GM23338 (cell line): Measurements from ENCODE around the gene PSMD11. TPM values are rescaled to one million over a fixed set of nuclear protein-coding genes. Genes with fewer than 3 reads are reported as not detected.

ENCODE experiments used
- ATAC-seq: fragments of 200-7000 bp; cut with Tn5 transposase; 3 replicates; pipeline ENCODE4 v1.9.1; 2020
- DNase-seq: peaks from one replicate; pipeline ENCODE4 v3.0.0-alpha.2; 2015; ENCODE audit warnings: low spot score
- H2AFZ ChIP-seq: fragments of 200-600 bp; sonication (generic); 2 replicates; pipeline ENCODE4 v1.8.0; 2016; ENCODE audit warnings: antibody characterized with exemption, mild to moderate bottlenecking, moderate library complexity
- H3F3A ChIP-seq: fragments of 200-600 bp; sonication (generic); replicated peaks from 2 replicates; pipeline ENCODE4 v1.8.0; 2017; ENCODE audit warnings: antibody characterized with exemption, mixed run types, low read depth
- H3K27ac ChIP-seq: fragments of 200-600 bp; sonication (generic); 2 replicates; pipeline ENCODE4 v1.6.1; 2016; ENCODE audit warnings: low read depth
- H3K27me3 ChIP-seq: fragments of 200-600 bp; sonication (generic); 2 replicates; pipeline ENCODE4 v1.8.0; 2016; ENCODE audit warnings: mild to moderate bottlenecking, mixed run types, moderate library complexity; ENCODE audit not compliant: insufficient read depth
- H3K36me3 ChIP-seq: fragments of 200-600 bp; sonication (generic); 2 replicates; pipeline ENCODE4 v1.8.0; 2016; ENCODE audit warnings: mild to moderate bottlenecking; ENCODE audit not compliant: insufficient read depth
- H3K4me1 ChIP-seq: fragments of 200-600 bp; sonication (generic); 2 replicates; pipeline ENCODE4 v1.8.0; 2016; ENCODE audit warnings: mild to moderate bottlenecking, moderate library complexity; ENCODE audit not compliant: insufficient read depth
- H3K4me2 ChIP-seq: fragments of 200-600 bp; sonication (generic); 2 replicates; pipeline ENCODE4 v1.7.1; 2017; ENCODE audit warnings: mixed run types
- H3K4me3 ChIP-seq: fragments of 200-600 bp; sonication (generic); 2 replicates; pipeline ENCODE4 v1.6.1; 2016; ENCODE audit warnings: mixed run types
- H3K79me2 ChIP-seq: fragments of 200-600 bp; sonication (generic); replicated peaks from 2 replicates; pipeline ENCODE4 v1.8.0; 2017; ENCODE audit warnings: mild to moderate bottlenecking; ENCODE audit not compliant: insufficient read depth
- H3K9me2 ChIP-seq: fragments of 200-600 bp; sonication (generic); 2 replicates; pipeline ENCODE4 v1.8.0; 2017; ENCODE audit not compliant: insufficient read depth
- H4K20me1 ChIP-seq: fragments of 200-600 bp; sonication (generic); replicated peaks from 2 replicates; pipeline ENCODE4 v1.8.0; 2017; ENCODE audit warnings: mild to moderate bottlenecking; ENCODE audit not compliant: insufficient read depth
- H3K27ac Mint-ChIP-seq: 2 replicates; pipeline ENCODE4 v1.8.0; 2020; ENCODE audit warnings: inconsistent platforms, mild to moderate bottlenecking, moderate library complexity, mixed read lengths
- H3K27me3 Mint-ChIP-seq: 3 replicates; pipeline ENCODE4 v1.8.0; 2022; ENCODE audit warnings: low read depth, mild to moderate bottlenecking, moderate library complexity, mixed read lengths, inconsistent platforms; ENCODE audit not compliant: insufficient read depth, poor library complexity
- H3K36me3 Mint-ChIP-seq: 3 replicates; pipeline ENCODE4 v1.8.0; 2021; ENCODE audit warnings: low read depth, mild to moderate bottlenecking, inconsistent platforms, moderate library complexity, mixed read lengths
- H3K4me1 Mint-ChIP-seq: 3 replicates; pipeline ENCODE4 v1.8.0; 2020; ENCODE audit warnings: mild to moderate bottlenecking, inconsistent platforms, mixed read lengths
- H3K4me3 Mint-ChIP-seq: 3 replicates; pipeline ENCODE4 v1.8.0; 2021; ENCODE audit warnings: moderate library complexity, mild to moderate bottlenecking, inconsistent platforms, mixed read lengths
- H3K9me3 Mint-ChIP-seq: 3 replicates; pipeline ENCODE4 v1.8.0; 2020; ENCODE audit warnings: moderate library complexity, mild to moderate bottlenecking, inconsistent platforms, mixed read lengths
- CREB1 ChIP-seq: fragments of 250-450 bp; sonication (Bioruptor Pico); IDR thresholded peaks from 2 replicates; pipeline ENCODE4 v1.5.0; 2020; ENCODE audit warnings: low read depth, mild to moderate bottlenecking, moderate library complexity
- CTCF ChIP-seq, 2 experiments: fragments of 200-600 bp in 1 of 2; sonication (generic) in 1 of 2; conservative IDR thresholded peaks; 2 replicates each; pipeline versions ENCODE4 v1.5.1 to v1.6.1; 2016 to 2017; ENCODE audit warnings: antibody characterized with exemption in 2 of 2, low read depth in 2 of 2, mild to moderate bottlenecking in 2 of 2, moderate library complexity in 1 of 2
- ETS1 ChIP-seq: IDR thresholded peaks from 2 replicates; pipeline ENCODE4 v1.6.1; 2016; ENCODE audit warnings: antibody characterized with exemption
- EZH2 ChIP-seq: fragments of 200-600 bp; sonication (generic); IDR thresholded peaks from one replicate; pipeline ENCODE4 v1.8.0; 2017; ENCODE audit warnings: antibody characterized with exemption, mild to moderate bottlenecking, low read depth; ENCODE audit not compliant: unreplicated experiment
- EZH2phosphoT487 ChIP-seq: fragments of 200-600 bp; sonication (generic); IDR thresholded peaks from one replicate; pipeline ENCODE4 v1.8.1; 2018; ENCODE audit warnings: antibody characterized with exemption; ENCODE audit not compliant: unreplicated experiment
- JUNB ChIP-seq: IDR thresholded peaks from one replicate; pipeline ENCODE4 v1.6.1; 2016; ENCODE audit warnings: antibody characterized with exemption; ENCODE audit not compliant: unreplicated experiment
- NANOG ChIP-seq: IDR thresholded peaks from 2 replicates; pipeline ENCODE4 v1.6.1; 2016; ENCODE audit warnings: antibody characterized with exemption, borderline replicate concordance
- POLR2AphosphoS5 ChIP-seq: IDR thresholded peaks from 2 replicates; pipeline ENCODE4 v1.6.1; 2016; ENCODE audit warnings: antibody characterized with exemption, low read depth
- REST ChIP-seq: IDR thresholded peaks from one replicate; pipeline ENCODE4 v1.6.1; 2018; ENCODE audit warnings: antibody characterized with exemption; ENCODE audit not compliant: unreplicated experiment
- STAT1 ChIP-seq: IDR thresholded peaks from one replicate; pipeline ENCODE4 v1.6.1; 2016; ENCODE audit warnings: antibody characterized with exemption; ENCODE audit not compliant: unreplicated experiment
- ZNF114 ChIP-seq: fragments of 250-450 bp; sonication (Bioruptor Pico); IDR thresholded peaks from 2 replicates; pipeline ENCODE4 v1.5.0; 2020; ENCODE audit warnings: mild to moderate bottlenecking, moderate library complexity
- ZNF331 ChIP-seq: fragments of 250-450 bp; sonication (Bioruptor Pico); IDR thresholded peaks from 2 replicates; pipeline ENCODE4 v1.5.0; 2020; ENCODE audit warnings: low read depth, mild to moderate bottlenecking, moderate library complexity
- ZNF462 ChIP-seq: fragments of 250-450 bp; sonication (Bioruptor Pico); IDR thresholded peaks from 2 replicates; pipeline ENCODE4 v1.5.0; 2020; ENCODE audit warnings: mild to moderate bottlenecking, moderate library complexity
- polyA plus RNA-seq: library from polyadenylated mRNA; unstranded; fragments of >200 nt; fragmentation: Nextera tagmentation; extraction: Ambion mirVana; gene quantifications from 2 replicates; pipeline ENCODE4 v1.2.1, GENCODE V29; 2016
- total RNA-seq: library from RNA; depleted of rRNA; stranded (reverse); fragments of >200 nt; shearing (Covaris generic); gene quantifications from 2 replicates; pipeline ENCODE4 v1.2.3, GENCODE V29; 2014

PSMD11 gene
- total and polyA plus RNA-seq, 2 experiments from 2014 or later, result 180 to 360 TPM

GRCh38 chr17:32493571-32493970 is 49.3 kb downstream of the PSMD11 start:
- H3K9me3 Mint-ChIP-seq, result no peaks in the 10 kb centered on the region; the same call in 2 of the 3 replicates
- Histone ChIP-seq H3K4me1 (peaks cover 28% of the 10 kb centered on the region), H3K4me2 (no peak overlapping the region), H3K36me3 (no peaks in the 10 kb centered on the region; the same call in 1 of the 2 replicates), H3K79me2 (peaks cover 23% of the 10 kb centered on the region), H4K20me1 (peaks cover 13% of the 10 kb centered on the region), H3F3A (0 out of 2 replicates have a peak, but pooled peaks cover 3% of the 10 kb centered on the region), H3K9me2 (no peaks in the 10 kb centered on the region), H3K4me3 (no peak overlapping the region), H3K27me3 (no peaks in the 10 kb centered on the region), H2AFZ (no peak overlapping the region), H3K27ac (no peak overlapping the region)
- H3K4me3 Mint-ChIP-seq, result no peak overlapping the region
- H3K4me1 Mint-ChIP-seq, result peaks cover 49% of the 10 kb centered on the region
- no peak overlapping the region for H3K27ac Mint-ChIP-seq
- ATAC-seq, result no peak
- peaks cover 20% of the 10 kb centered on the region for H3K27me3 Mint-ChIP-seq
- H3K36me3 Mint-ChIP-seq, result peaks cover 22% of the 10 kb centered on the region
- DNase-seq, result no peak
- TF ChIP-seq REST (no peak), ETS1 (no peak), NANOG (no peak), CTCF (conservative IDR thresholded peaks at IDR 0.05; ENCODE audit: low read depth in 2 of 2) (no peak), ZNF331 (CRISPR knock-in tag) (no peak), EZH2phosphoT487 (no peak), ZNF114 (CRISPR knock-in tag) (no peak), POLR2AphosphoS5 (no peak), EZH2 (no peak), STAT1 (no peak), JUNB (no peak), CREB1 (CRISPR knock-in tag) (no peak), ZNF462 (CRISPR knock-in tag) (no peak)
